Mucosa of descending colon (tissue), 3 donors: ENCODE data around the gene SMIM41. TPM values are rescaled to one million over a fixed set of nuclear protein-coding genes. Genes with fewer than 3 reads are reported as not detected.
A peak's percentile ranks its signal among the peaks of the same experiment; 100 is the strongest.

Experiments used
- ATAC-seq: fragments of 200-7000 bp; cut with Tn5 transposase; one replicate; pipeline ENCODE4 v1.9.1; 2020; ENCODE audit warnings: mild to moderate bottlenecking, moderate library complexity
- DNase-seq, 3 donors: peaks; one replicate each; pipeline ENCODE4 v3.0.0-alpha.2; 2020
- H3K36me3 ChIP-seq: fragments of 200-600 bp; one replicate; pipeline ENCODE4 v1.8.0; 2021; ENCODE audit warnings: low read depth, mild to moderate bottlenecking
- H3K4me1 ChIP-seq: fragments of 200-600 bp; one replicate; pipeline ENCODE4 v1.8.0; 2021; ENCODE audit warnings: low read depth, mild to moderate bottlenecking
- H3K4me3 ChIP-seq: fragments of 200-600 bp; one replicate; pipeline ENCODE4 v1.8.0; 2021; ENCODE audit warnings: mild to moderate bottlenecking
- H3K9me3 ChIP-seq: fragments of 200-600 bp; one replicate; pipeline ENCODE4 v1.8.0; 2021; ENCODE audit warnings: mild to moderate bottlenecking
- CTCF ChIP-seq: fragments of 200-600 bp; IDR thresholded peaks from one replicate; pipeline ENCODE4 v1.8.0; 2022; ENCODE audit warnings: antibody characterized with exemption, mild to moderate bottlenecking
- intact Hi-C, 2 donors: fragments of 100-400 bp; cut with DNase I in 1 of 2; cut with micrococcal nuclease in 1 of 2; formaldehyde crosslinking; loops; one replicate each; pipeline versions ENCODE4 v1.11.0 to v1.11.1; 2022; cut with DNase I, micrococcal nuclease
- total RNA-seq, 3 donors: library from RNA; stranded (reverse); fragmentation: NEBNext Ultra II Directional in 2 of 3; extraction: Animal tissue kit (Norgen Biotek cat#: 25700) in 2 of 3; gene quantifications; one replicate each; pipeline versions ENCODE4 v1.2.1 to v1.2.4, GENCODE V29; 2021 to 2023
- donor health status: DM: no; HTN: no; CAD: no; lungs with moderate emphysema.
- donor health status: DM: no; HTN: no; CAD: no.
- donor health status: DM: no; HTN: yes; CAD: no.

The SMIM41 gene
- total RNA-seq, 3 donors from 2014 or later: 0.32 to 0.41 TPM; not detected in 1

- no peak for DNase-seq
- ATAC-seq: no peak
- Histone ChIP-seq H3K36me3 (no peaks in the 10 kb centered on the region), H3K4me1 (peaks cover 15% of the 10 kb centered on the region), H3K4me3 (no peak overlapping the region), H3K9me3 (no peaks in the 10 kb centered on the region)
- no peak for TF ChIP-seq CTCF
- intact Hi-C loops: loop anchor here in 1 of 2 donors (5.0 kb wide), 1 partner anchor 730 kb away; no protein-coding TSS in a partner anchor
Measured at GRCh38 chr12:52141875-52142274, 62.4 kb downstream of the SMIM41 start.

DNA sequence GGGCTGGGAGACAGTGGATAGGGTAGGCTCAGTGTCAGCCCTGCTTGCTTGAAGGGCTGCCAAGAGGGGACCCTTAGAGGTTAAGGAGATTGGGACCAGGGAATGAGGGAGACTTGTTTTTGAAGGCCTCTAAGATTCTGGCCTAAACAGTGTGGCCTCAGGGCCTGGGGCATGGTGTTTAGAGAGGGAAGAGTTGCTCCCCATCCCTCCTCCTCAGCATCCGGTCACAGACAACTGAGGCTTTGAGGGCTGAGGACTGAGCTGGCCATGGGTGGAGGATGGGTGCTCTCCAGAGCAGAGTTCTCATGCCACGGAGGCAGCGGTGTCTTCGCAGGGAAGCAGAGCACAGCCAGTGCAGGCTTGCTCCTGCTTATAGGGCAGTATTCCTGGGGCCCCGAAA lies 62.9 kb downstream of the SMIM41 start:
- intact Hi-C loops: loop anchor here in 1 of 2 donors (5.0 kb wide), 1 partner anchor 730 kb away; no protein-coding TSS in a partner anchor
- DNase-seq (no peak), ATAC-seq (no peak)
- H3K9me3 ChIP-seq: no peaks in the 10 kb centered on the region
- no peak overlapping the region for H3K4me3 ChIP-seq
- no peak for TF ChIP-seq CTCF
- H3K36me3 ChIP-seq: no peaks in the 10 kb centered on the region
- peaks cover 17% of the 10 kb centered on the region for H3K4me1 ChIP-seq

DNA sequence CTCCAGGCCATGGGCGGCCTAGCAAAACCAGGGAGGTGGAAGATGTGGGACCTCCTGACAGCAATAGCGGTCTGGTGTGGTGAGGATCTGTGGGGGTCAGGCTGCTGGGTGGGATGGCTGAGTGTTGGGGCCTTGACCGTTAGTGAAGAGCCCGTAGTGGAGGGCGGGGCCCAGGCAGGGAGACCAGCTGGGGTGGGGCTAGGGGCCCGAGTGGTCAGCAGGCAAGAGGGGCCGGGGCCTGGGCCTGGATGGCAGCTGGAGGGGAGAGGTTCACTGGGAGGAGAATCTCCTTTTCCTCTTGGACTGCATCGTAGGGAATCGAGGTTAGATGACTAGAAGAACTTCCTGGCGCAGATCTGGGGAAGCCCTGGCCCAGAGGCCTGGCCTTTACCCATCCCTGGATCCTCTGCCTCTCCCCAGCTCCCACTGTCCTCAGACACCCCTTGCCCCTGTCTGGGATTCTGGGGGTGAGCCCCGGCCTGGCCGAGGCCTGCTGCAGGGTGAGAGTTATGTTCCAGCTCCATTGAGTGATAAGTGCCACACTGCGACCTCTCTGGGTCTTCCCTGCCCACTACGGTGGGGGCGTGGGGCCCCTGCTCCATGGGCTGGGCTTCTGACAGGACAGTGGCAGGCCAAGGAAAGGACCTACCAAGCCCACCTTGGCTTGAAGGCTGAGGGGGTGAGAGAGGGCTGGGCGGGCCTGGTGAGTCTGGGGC lies 65.2 kb downstream of the SMIM41 start:
- H3K4me1 ChIP-seq: peaks cover 37% of the 10 kb centered on the region
- intact Hi-C loops: loop anchor here in 1 of 2 donors (5.0 kb wide), 1 partner anchor 728 kb away; no protein-coding TSS in a partner anchor

GRCh38 chr12:52145228-52146088 lies 66.0 kb downstream of the SMIM41 start:
- H3K4me1 ChIP-seq: peaks cover 43% of the 10 kb centered on the region
- peak in 1 of 3 donors; percentile 39 for DNase-seq
- no peaks in the 10 kb centered on the region for H3K36me3 ChIP-seq
- no peak for ATAC-seq
- H3K9me3 ChIP-seq: no peaks in the 10 kb centered on the region
- intact Hi-C loops: no loop called here
- H3K4me3 ChIP-seq: no peak overlapping the region
- no peak for TF ChIP-seq CTCF

More for the DNA sequence above, 65.2 kb downstream of the SMIM41 start:
- no peak for TF ChIP-seq CTCF
- Histone ChIP-seq H3K9me3 (no peaks in the 10 kb centered on the region), H3K4me3 (no peak overlapping the region), H3K36me3 (no peaks in the 10 kb centered on the region)
- ATAC-seq (no peak), DNase-seq (peak in 2 of 3 donors; percentile 26 to 48)

- H3K4me1 ChIP-seq: peaks cover 43% of the 10 kb centered on the region
- peak in 1 of 3 donors; percentile 53 for DNase-seq
- intact Hi-C loops: no loop called here
Measured at GRCh38 chr12:52146089-52146821, 66.8 kb downstream of the SMIM41 start.

More at GRCh38 chr12:52146089-52146821, 66.8 kb downstream of the SMIM41 start:
- Histone ChIP-seq H3K4me3 (no peak overlapping the region), H3K36me3 (no peaks in the 10 kb centered on the region), H3K9me3 (no peaks in the 10 kb centered on the region)
- no peak for TF ChIP-seq CTCF
- ATAC-seq: no peak
